Measurements from ENCODE around the gene LMLN. TPM values are rescaled to one million over a fixed set of nuclear protein-coding genes. Genes with fewer than 3 reads are reported as not detected.
A peak's percentile ranks its signal among the peaks of the same experiment; 100 is the strongest.

LMLN gene
- total RNA-seq, 1 donor from 2014 or later = 5.9 TPM

GRCh38 chr3:198088421-198088955 is 128.5 kb downstream of the LMLN start:
- H3K4me1 Mint-ChIP-seq = no peaks in the 10 kb centered on the region
- DNase-seq = no peak
- H3K9me3 Mint-ChIP-seq = peaks cover 8% of the 10 kb centered on the region
- H3K27me3 Mint-ChIP-seq = peaks cover 64% of the 10 kb centered on the region
- H3K4me3 Mint-ChIP-seq = no peak overlapping the region
- intact Hi-C loops (cut with micrococcal nuclease) = no loop called here
- no peak overlapping the region for H3K27ac Mint-ChIP-seq
- H3K36me3 Mint-ChIP-seq (ENCODE audit: low read depth) = no peaks in the 10 kb centered on the region

DNA sequence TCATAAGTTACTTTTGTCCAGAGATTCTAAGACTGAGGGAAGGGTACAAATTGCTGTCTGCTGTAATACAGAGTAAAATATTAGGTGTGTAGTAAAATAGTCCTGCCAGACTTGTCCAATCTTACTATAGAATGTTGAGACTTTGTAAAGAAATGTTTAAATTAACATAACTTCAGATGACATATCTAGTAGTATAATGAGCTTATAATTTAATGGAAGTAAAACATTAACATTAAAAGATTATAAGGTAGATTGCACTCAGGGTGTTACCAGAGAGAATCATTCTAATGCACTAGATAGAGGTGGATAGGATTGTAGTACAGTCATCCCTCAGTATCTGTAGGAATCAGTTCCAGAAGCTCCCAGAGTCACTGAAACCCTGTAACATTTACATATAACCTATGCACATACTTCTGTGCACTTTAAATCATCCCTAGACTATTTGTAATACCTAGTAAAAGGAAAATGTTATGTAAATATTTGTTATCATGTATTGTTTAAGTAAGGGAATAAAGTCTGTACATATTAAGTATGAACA is 130.8 kb downstream of the LMLN start:
- H3K4me3 Mint-ChIP-seq = no peak overlapping the region
- H3K27ac Mint-ChIP-seq = no peak overlapping the region
- H3K27me3 Mint-ChIP-seq = peaks cover 52% of the 10 kb centered on the region
- H3K9me3 Mint-ChIP-seq = no peaks in the 10 kb centered on the region
- no peaks in the 10 kb centered on the region for H3K36me3 Mint-ChIP-seq (ENCODE audit: low read depth)
- no peaks in the 10 kb centered on the region for H3K4me1 Mint-ChIP-seq
- intact Hi-C loops (cut with micrococcal nuclease) = no loop called here
- DNase-seq = no peak

DNA sequence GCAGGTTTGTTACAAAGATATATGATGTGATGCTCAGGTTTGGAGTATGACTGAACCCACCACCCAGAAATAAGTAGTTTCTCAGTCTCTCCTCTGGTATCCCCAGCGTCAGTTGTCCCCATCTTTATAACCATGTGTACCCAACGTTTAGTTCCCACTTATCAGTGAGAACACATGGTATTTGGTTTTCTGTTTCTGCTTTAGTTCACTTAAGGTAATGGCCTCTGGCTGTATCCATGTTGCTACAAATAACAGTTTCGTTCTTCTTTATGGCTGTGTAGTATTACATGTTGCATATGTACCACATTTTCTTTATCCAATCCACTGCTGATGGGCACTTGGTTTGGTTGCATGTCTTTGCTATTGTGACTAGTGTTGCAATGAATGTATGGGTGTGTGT is 132.3 kb downstream of the LMLN start:
- H3K4me3 Mint-ChIP-seq = no peak overlapping the region
- H3K4me1 Mint-ChIP-seq = no peaks in the 10 kb centered on the region
- no peak for DNase-seq
- H3K27ac Mint-ChIP-seq = no peak overlapping the region
- intact Hi-C loops (cut with micrococcal nuclease) = no loop called here
- no peaks in the 10 kb centered on the region for H3K36me3 Mint-ChIP-seq (ENCODE audit: low read depth)
- H3K27me3 Mint-ChIP-seq = peaks cover 41% of the 10 kb centered on the region
- H3K9me3 Mint-ChIP-seq = no peaks in the 10 kb centered on the region

- no peaks in the 10 kb centered on the region for H3K4me1 Mint-ChIP-seq
- intact Hi-C loops (cut with micrococcal nuclease) = no loop called here
- H3K27me3 Mint-ChIP-seq = peaks cover 34% of the 10 kb centered on the region
- DNase-seq = peak; percentile 35
- H3K9me3 Mint-ChIP-seq = no peaks in the 10 kb centered on the region
- no peak overlapping the region for H3K27ac Mint-ChIP-seq
- no peak overlapping the region for H3K4me3 Mint-ChIP-seq
- no peaks in the 10 kb centered on the region for H3K36me3 Mint-ChIP-seq (ENCODE audit: low read depth)
Observed at GRCh38 chr3:198093112-198093679, 133.2 kb downstream of the LMLN start.

Other genes starting within 250 kb of the LMLN start
- 38.8 and 41.0 TPM in 2 replicates for gene RUBCN, start 223.3 kb upstream of the LMLN start, total RNA-seq
- gene FYTTD1, start 210.3 kb upstream of the LMLN start, total RNA-seq = 53.2 and 56.8 TPM in 2 replicates
- 54.7 and 56.4 TPM in 2 replicates for gene LRCH3, start 169.0 kb upstream of the LMLN start, total RNA-seq
- gene RPL35A, start 10.0 kb upstream of the LMLN start, total RNA-seq = 1,350 and 1,372 TPM in 2 replicates

Measured in activated CD4-positive, alpha-beta T cell treated with anti-CD3 and anti-CD28 coated beads, Interleukin-2, amount 10 ng/mL, durations not matched to agents 24 days and 14 days (primary cell).